SK-N-SH (cell line): ENCODE data around the gene DHDH.

ENCODE experiments used
- CHD2 ChIP-seq: fragments of 150-350 bp; IDR thresholded peaks from 2 replicates; pipeline ENCODE4 v1.6.1; 2018; ENCODE audit warnings: low read length; ENCODE audit not compliant: partially characterized antibody
- CTCF ChIP-seq: fragments of 200-600 bp; sonication (generic); IDR thresholded peaks from 2 replicates; pipeline ENCODE4 v1.6.1; 2017; ENCODE audit warnings: antibody characterized with exemption, mild to moderate bottlenecking, moderate library complexity
- ELF1 ChIP-seq: IDR thresholded peaks from 2 replicates; pipeline ENCODE4 v1.4.0; 2012
- EP300 ChIP-seq, 2 experiments: IDR thresholded peaks; 2 replicates each; pipeline versions ENCODE4 v1.4.0 to v1.6.1; 2012; ENCODE audit warnings: borderline replicate concordance in 1 of 2, low read depth in 1 of 2, low read length in 1 of 2
- IRF3 ChIP-seq: fragments of 150-350 bp; IDR thresholded peaks from 2 replicates; pipeline ENCODE4 v1.6.1; 2016; ENCODE audit warnings: mild to moderate bottlenecking, low read depth, low read length
- NRF1 ChIP-seq: IDR thresholded peaks from 2 replicates; pipeline ENCODE4 v1.6.1; 2012; ENCODE audit warnings: low read depth, mild to moderate bottlenecking, low read length
- POLR2AphosphoS5 ChIP-seq: IDR thresholded peaks from 2 replicates; pipeline ENCODE4 v1.6.1; 2012; ENCODE audit warnings: low read depth, low read length
- RAD21 ChIP-seq: IDR thresholded peaks from 2 replicates; pipeline ENCODE4 v1.6.1; 2012; ENCODE audit warnings: mild to moderate bottlenecking, low read length
- RFX5 ChIP-seq: IDR thresholded peaks from 2 replicates; pipeline ENCODE4 v1.6.1; 2012; ENCODE audit warnings: mild to moderate bottlenecking, improper control_type of control experiment, low read length
- SIN3A ChIP-seq: IDR thresholded peaks from 2 replicates; pipeline ENCODE4 v1.6.1; 2012; ENCODE audit warnings: low read depth, mild to moderate bottlenecking, low read length, moderate library complexity, borderline replicate concordance
- USF2 ChIP-seq: fragments of 150-350 bp; IDR thresholded peaks from 2 replicates; pipeline ENCODE4 v1.6.1; 2017; ENCODE audit warnings: antibody characterized with exemption, low read length, low read depth, borderline replicate concordance

- TF ChIP-seq CTCF, result no peak
- TF ChIP-seq EP300 (IDR thresholded peaks at IDR 0.05; ENCODE audit: borderline replicate concordance in 1 of 2, low read depth in 1 of 2, low read length in 1 of 2), result no peak
- TF ChIP-seq IRF3, result no peak
- TF ChIP-seq RFX5, result no peak
- no peak for TF ChIP-seq SIN3A
- TF ChIP-seq USF2, result no peak
- no peak for TF ChIP-seq NRF1
- no peak for TF ChIP-seq POLR2AphosphoS5
- no peak for TF ChIP-seq ELF1
- no peak for TF ChIP-seq CHD2
- no peak for TF ChIP-seq RAD21
Measured at GRCh38 chr19:48969276-48970138, 36.0 kb downstream of the DHDH start.
